Measurements from ENCODE around the gene DICER1.

DNA sequence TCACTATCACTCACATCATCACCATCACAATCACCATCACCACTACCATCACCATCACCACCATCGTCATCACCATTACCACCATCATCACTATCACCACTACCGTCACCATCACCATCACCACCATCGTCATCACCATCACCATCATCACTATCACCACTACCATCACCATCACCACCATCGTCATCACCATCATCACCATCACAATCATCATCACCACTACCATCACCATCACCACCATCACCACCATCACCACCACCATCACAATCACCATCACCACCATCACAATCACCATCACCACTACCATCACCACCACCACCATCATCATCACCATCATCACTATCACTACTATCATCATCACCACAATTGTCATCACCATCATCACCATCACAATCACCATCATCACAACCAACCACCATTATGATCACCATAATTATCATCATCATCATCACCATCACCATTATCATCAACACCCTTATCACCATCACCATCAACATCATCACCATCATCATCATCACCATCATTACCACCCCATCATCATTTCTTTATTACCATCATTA, 90.8 kb downstream of the DICER1 start:
- TF ChIP-seq CTCF (conservative IDR thresholded peaks at IDR 0.05; ENCODE audit: low read depth, low read length) (no peak), EZH2 (IDR thresholded peaks at IDR 0.05; ENCODE audit: borderline replicate concordance, low read depth, low read length, poor library complexity, severe bottlenecking) (no peak)
